Measurements from ENCODE around the gene RBCK1.
"Not testable (repeated sequence)": the region's sequence is repeated elsewhere in the genome, so short reads cannot be mapped to it uniquely, and the experiment has no call there.

RBCK1 gene

DNA sequence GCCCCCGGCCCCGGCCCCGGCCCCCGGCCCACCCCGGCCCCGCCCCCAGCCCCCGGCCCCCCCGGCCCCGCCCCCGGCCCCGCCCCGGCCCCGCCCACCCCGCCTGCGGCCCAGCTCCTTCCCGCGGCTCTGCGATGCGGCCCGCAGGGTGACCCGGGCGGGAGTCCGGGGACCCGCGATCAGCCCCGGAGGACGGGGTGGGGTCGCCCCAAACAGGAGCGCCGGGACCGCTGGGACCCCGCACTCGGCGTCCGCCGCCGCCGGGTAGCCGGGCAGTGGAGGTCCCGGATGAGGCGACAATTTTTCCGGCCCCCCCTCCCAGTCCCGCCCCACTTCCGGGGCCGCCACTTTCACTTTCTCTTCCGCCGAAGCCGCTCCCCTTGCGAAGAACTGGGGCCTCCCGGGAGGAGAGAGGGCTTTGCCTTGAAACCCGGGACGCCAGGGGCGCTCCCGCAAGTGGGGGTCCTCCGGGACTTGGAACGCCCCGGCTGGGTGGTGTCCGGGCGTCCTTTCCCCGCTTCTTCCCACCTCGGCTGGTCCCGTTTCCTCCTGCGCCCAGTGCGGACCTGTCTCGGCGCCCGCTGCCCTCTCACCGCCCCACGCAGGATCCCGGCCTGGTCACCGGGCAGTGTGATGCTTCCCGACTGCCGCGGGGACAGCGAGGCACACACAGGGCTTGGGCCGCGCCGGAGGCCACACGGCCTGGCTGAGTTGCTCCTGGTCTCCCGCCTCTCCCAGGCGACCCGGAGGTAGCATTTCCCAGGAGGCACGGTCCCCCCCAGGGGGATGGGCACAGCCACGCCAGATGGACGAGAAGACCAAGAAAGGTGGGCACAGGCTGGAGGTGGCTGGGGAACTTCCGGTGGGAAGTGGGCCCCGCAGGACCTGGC is at the start of gene RBCK1:
RBCK1 (plus strand) TSS at position 347 of the 890 bp plus-strand sequence; CDS start at position 806, 459 bp downstream.
- DNase-seq (ENCODE audit: low spot score), result peak; percentile 60
- no peak for FAIRE-seq

DNA sequence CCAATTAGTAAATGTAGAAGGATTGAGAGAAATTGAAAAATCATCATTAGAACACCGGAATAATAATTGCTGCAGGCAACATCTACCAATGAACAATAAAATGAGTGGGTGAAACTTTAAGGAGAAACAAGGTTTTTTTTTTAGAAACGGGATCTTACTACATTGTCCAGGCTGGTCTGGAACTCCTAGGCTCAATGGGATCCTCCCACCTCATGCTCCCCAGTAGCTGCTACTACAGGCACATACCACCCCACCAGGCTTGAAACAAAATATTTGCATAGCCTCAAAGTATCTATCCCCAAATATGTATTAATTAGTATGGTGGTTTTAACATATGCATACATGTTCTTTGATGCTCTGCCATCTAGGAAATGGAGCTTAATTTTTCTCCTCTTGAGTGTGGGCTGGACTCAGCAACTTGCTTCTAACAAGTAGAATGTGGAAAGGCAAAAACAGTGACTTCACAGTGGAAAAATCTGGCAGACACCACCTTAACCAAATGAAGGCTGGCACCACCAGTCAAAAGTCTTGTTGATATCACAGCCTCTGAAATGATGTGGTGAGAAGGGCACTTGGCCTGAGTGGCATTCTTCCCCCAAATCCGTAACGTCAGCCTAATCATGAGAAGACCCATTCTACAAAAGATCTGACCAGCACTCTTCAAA is 49.1 kb upstream of the RBCK1 start:
- no peak for DNase-seq (ENCODE audit: low spot score)

DNA sequence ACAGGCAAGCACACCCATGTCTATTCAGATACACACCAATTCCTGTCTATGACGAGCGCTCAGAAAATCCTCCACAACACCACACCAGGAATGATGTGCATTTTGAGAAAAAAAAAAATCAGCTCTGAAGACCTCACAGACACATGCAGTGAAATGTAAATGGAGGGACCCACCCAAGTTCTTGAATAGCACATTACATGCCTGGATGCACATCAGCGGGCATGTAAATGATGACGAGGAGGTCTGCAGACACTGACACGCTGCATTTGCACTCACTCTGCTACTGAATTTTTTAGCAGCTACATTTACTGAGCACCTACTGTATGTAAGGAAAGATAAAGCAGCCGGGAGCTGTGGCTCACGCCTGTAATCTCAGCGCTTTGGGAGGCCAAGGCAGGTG is 46.5 kb upstream of the RBCK1 start:
- DNase-seq (ENCODE audit: low spot score), result peak; percentile 80
- peak; percentile 84 for FAIRE-seq

More for the DNA sequence above, 49.1 kb upstream of the RBCK1 start:
- no peak for FAIRE-seq

DNA sequence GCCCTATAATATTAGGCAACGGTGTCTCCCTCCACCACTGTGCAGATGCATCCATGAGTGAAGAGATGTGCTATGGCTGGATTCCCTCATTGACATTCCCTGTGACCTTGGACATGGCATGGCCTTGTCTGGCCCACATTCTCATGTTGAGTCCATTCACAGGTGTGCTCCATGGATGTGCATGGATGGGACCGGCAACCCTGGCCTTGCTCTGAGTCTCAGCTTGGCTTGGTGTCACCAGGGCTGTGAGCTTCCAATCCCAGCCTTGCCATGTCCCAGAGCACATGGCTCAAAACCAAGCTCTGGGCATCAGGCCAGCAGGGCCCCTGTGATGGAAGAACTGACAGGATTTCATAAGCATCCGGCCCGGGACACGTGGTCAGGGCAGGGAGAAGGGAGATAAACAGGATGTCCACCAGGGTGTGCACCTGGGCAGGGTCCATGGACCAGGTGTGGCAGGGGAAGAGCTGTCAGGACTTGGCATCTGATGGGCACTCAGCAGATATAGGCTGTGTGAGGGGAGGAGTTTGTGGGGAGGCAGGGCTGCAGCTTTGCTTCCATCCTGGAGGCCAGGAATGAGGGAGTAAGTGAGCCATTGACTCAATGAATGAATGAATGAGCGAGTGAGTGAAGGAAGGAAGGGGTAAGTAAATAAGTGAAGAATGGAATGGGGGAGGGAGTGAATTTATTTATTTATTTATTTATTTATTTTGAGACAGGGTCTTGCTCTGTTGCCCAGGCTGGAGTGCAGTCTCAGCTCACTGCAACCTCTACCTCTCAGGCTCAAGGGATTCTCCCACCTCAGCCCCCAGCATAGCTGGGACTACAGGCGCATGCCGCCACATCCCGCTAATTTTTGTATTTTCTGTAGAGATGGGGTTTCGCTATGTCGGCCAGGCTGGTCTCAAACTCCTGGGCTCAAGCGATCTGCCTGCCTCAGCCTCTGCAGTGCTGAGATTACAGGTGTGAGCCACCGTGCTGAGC is 45.5 kb upstream of the RBCK1 start:
- FAIRE-seq, result peak; percentile 88
- DNase-seq (ENCODE audit: low spot score), result peak; percentile 95

DNA sequence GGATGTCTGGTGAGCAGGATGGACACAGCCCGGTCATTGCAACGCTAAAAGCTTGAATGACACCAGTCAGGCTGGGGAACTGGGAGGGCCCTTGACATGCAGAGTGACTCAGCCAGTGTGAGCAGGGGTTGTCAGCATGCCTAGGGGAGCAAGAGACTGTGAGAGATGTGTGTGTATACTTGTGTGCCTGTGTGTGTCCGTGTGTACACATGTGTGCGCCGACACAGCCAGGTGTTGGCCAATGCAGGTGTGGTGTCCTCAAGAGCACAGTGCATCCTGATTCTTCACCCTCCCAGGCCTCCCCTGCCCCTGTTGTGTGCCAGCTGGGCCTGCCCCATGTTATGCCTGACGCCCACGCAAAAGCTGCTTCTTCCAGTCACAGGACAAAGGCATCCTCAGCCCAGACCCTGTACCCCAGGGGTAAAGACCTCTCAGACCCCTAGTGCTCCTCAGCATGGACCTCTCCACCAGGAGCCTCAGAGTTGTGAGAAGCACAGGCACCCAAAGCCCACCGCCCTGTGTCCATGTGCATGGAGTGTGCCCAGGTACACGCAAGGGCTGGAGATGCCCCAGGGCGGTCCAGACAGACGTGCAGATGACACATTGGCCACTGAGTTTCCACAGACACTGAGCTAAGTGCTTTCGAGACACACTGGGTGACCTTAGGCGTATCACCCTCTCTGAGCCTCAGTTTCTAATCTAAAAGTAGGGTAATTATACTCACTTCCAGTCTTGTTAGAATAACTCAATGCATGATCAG is 44.6 kb upstream of the RBCK1 start:
- DNase-seq (ENCODE audit: low spot score), result peak; percentile 69
- FAIRE-seq, result no peak

DNA sequence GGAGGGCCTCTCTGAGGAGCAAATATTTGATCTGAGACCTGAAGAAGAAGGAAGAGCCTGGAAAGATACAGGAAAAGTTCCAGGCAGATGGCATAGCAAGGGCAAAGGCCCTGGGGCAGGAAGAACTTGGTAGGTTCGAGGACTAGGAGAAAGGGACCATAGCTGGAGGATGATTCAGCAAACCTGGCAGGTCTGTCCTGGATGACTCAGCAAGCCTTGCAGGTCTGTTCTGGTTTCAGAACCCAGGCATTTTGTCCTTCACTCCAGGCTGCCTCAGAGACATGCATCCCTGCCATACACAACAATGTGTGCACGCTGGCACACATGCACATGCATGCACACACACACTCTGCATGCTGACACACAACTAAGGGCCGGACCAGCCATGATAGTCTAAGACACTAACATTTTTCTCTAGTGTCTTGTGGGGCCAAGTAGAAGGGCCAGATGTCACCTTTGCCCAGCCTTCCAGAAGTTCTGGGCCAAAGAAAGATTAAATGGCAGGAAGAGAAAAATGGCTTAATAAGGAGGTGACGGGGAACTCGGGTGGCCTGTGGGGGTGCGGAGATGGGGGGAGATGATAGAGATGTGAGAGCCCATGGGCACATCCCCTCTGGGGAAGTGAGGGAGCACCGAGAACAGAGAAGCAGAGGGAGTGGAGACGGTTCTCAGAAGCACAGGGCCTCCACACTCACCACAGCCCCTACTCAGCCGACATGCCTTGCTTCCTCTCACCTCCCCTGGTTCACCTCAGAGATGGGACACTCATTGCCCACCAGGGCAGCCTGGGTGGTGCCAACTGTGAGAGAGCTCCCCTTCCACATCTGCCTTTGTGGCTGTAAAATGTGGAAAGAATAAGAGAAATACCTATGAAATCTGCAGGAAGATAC is 42.9 kb upstream of the RBCK1 start:
- DNase-seq (ENCODE audit: low spot score) (peak; percentile 54), FAIRE-seq (no peak)

DNA sequence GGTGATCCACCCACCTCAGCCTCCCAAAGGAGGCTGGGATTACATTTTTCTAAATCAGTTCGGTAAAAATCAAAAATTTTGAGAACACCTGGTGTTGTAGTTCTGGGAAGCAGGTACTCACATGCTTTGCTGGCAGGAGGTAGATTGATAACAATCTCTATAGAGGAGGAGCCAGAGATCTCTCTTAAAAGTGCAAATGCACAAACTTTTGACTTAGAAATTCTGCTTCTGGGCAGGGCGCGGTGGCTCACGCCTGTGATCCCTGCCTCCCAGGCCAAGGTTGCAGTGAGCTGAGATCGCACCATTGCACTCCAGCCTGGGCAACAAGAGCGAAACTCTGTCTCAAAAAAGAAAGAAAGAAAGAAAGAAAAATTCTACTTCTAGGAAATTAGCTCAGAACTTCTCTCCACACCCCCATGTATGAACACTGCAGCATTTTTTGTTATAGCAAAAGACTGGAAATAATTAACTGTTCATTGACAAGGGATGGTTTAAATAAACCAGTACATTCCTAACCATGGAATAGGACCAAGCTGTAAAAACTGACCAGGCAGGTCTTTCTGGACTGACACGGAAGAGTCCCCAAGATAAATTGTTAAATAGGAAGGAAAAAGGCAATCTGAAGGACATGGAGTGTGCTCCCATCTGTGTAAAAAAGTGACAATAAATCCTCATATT is 41.9 kb upstream of the RBCK1 start:
- FAIRE-seq (no peak), DNase-seq (ENCODE audit: low spot score) (no peak)

DNA sequence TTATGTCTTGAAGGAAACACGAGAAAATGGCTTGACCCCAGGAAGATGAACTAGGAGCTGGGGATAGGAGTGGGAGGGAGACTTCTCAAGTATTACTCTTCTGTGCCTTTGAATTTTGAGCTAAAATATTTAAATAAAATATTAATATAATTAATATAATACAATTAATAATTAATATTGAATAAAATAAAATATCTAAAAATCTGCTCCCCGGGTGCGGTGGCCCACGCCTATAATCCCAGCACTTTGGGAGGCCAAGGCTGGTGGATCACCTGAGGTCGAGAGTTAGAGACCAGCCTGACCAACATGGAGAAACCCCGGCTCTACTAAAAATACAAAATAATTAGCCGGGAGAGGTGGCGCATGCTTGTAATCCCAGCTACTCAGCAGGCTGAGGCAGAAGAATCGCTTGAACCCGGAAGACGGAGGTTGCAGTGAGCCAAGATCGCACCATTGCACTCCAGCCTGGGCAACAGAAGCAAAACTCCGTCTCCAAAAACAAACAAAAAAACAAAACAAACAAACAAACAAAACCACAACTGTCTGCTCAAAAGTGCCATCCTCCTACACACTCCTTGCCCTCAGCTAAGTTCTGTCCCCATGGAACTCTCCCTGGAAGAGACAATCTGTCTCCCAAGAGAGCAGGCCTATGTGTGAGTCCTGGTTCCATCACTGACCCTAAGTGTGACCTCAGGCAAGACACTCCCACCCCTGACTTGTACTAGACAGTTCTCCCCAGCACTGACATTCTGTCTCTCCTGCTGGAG is 41.2 kb upstream of the RBCK1 start:
- DNase-seq (ENCODE audit: low spot score) (no peak), FAIRE-seq (no peak)

DNA sequence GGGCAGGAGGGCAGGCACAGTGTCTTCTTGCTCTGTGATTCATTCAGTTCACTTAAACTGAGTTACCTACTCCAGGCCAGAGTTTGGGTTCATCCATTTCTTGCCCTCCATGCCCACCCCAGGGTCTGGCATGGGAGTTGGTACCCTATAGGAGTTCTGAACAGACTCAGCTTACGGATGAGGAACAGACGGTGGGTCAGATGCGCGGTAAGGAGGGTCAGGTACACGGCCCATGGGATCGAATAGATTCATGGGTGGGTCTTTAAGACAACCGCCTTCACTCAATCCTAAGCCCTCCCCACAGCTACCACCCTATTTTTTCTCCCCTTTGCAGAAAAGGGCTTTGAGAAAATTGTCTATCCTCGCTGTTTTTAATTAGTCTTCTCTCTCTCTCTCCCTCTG is 40.6 kb upstream of the RBCK1 start:
- no peak for DNase-seq (ENCODE audit: low spot score)
- FAIRE-seq, result no peak

DNA sequence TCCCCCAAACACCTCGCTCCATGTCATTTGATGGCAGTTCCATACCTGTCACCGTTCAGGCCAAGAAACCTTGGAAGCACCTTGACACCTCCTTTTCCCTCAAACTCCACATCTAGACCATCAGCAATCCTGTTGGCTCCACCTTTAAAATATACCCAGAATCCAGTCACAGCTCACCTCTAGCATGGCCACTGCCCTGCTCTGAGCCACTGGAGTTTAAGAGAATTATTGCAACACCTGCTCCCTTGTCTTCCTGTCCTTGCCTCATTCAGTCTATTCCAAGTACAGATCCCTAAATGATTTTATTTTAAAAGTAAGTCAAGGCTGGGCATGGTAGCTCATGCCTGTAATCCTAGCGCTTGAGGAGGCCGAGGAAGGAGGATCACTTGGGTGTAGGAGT is 39.2 kb upstream of the RBCK1 start:
- FAIRE-seq, result no peak

DNA sequence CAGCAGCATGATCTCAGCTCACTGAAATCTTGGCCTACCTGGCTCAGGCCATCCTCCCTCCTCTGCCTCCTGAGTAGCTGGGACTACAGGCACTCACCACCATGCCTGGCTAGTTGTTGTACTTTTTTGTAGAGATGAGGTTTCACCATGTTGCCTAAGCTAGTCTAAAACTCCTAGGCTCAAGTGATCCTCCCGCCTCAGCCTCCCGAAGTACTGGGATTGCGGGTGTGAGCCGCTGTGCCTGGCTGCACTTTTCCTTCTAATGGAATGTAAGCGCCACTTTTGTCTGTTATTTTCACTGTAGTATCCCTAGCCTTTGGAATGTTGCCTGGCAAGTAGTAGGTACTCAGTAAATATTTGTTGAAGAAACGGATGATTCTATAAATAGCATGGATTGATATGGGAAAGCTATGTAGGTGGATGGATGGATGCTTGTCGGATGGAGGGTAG is 37.9 kb upstream of the RBCK1 start:
- FAIRE-seq (no peak), DNase-seq (ENCODE audit: low spot score) (no peak)

More for the DNA sequence above, 39.2 kb upstream of the RBCK1 start:
- no peak for DNase-seq (ENCODE audit: low spot score)

DNA sequence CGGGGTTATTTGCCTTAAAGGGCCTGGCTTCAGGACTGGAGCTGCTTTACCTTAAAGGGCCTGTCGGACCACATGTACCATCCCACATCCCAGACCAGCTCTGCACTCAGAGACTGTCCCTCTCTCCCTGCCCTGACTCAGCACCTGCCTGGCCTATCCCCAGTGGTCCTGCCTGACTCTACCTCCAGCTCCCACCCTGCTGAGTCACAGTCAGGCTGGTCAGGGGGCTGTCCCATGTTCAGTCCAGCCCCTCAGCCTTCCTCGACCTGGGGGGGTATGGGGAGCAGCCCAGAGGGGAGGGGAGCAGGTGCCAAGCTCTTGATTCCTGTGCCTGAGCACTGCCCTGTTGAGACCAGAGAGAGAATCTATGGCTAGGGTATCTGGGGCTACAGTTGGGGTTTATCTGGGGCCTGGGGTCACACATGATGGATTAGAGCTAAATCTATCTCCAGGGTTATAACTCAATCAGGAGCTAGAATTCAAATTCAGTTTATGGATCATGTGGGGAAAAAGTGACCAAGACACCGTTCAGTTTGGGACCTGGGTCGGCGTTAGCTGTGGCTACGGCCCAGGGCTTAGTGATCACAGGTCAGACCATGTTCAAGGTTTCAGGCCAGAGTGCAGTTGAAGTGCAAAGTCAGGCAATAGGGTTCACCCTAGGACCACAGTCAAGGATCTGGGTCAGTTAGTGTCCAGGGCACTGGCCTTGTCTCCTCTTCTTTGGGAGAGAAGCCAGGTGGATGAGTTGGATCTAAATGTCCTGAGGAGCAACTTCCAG is 36.9 kb upstream of the RBCK1 start:
- FAIRE-seq, result no peak

DNA sequence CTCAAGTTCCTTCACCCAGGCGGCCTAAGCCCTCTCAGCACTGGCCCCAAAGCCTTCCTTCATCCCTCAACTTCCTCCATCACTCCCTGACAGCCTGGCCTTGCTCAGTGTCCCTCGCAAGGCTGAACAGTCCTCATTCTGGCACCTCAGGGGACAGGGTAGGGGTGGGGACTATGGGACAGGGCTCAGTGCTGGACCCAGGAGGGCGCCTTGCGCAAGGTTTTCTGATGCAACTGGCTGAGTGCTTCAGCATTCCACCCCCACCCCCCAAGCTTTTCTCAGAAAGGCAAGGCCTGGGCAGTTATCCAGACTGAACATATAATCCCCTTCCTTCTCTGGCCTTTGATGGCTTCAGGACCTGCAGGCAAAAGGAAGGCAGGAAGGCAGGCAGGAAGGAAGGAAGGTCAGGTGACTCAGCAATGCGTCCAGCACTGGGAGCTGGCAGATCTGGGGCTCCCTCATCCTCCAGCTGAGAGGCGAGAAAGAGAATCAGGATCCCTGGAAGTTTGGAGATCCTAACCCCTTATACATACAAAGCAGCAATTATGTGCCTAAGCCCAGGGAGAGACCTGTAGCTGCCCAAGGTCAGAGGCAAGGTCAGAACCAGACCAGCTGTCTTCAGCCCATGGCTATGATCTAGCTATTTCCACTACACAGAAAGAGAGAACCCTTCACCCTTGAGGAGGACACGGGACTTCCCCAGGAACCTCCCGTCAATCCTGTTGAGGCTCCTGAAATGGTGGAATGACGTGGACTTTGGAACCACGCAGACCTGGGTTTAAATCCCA is 36.1 kb upstream of the RBCK1 start:
- DNase-seq (ENCODE audit: low spot score) (peak; percentile 48), FAIRE-seq (no peak)

More for the DNA sequence above, 36.9 kb upstream of the RBCK1 start:
- no peak for DNase-seq (ENCODE audit: low spot score)

DNA sequence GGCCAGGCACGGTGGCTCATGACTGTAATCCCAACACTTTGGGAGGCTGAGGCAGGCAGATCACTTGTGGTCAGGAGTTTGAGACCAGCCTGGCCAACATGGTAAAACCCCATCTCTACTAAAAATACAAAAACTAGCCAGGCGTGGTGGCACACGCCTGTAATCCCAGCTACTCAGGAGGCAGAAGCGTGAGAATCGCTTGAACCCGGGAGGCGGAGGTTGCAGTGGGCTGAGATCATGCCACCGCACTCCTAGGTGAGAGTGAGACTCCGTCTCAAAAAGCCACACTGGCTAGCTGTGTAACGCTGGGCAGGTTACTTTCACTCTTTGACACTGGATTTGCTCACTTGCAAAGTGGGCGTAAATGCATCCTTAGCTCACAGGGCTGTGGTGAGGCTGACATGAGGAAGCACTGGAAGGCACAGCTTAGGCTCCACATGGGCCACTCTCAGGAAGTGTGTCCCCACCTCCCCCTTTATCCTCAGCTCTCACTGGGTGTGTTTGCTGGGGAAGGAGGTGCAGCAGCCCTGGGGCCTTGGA is 35.5 kb upstream of the RBCK1 start:
- not testable (repeated sequence) for FAIRE-seq; DNase-seq (ENCODE audit: low spot score)

DNA sequence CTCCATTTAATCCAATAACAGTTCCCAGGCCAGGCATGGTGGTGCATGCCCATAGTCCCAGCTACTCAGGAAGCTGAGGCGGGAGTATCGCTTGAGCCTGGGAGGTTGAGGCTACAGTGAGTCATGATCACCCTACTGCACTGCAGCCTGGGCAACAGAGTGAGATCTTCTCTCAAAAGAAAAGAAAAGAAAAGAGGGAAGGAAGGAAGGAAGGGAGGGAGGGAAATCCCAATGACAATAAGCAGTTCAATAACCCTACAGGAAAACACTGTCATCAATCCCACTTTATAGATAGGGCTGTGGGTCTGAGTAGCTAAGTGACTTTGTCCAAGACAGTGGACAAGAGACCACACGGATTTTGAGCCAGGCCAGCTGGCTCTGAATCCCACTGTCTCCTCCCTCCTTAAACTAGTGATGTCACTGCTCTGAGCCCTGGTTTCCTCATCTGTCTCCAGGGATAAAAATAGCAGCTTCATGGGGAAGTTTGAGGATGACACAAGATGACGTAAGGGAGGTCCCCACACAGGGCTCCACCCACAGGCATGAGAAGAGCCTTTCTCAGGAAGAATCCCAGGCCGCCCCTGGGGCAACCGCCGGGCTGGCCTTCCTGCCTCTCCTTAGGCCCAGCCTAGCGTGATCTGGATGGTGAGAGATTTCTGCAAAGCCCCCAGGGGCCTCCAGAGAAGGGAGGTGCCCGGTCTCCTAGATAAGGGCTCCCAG is 34.8 kb upstream of the RBCK1 start:
- DNase-seq (ENCODE audit: low spot score) (peak; percentile 75), FAIRE-seq (no peak)

Measured in RCC 7860 (cell line).